ENCODE results near the gene CFB. TPM values are rescaled to one million over a fixed set of nuclear protein-coding genes. Genes with fewer than 3 reads are reported as not detected.
"Not testable (repeated sequence)": the region's sequence is repeated elsewhere in the genome, so short reads cannot be mapped to it uniquely, and the experiment has no call there.

The CFB gene
- total and polyA plus RNA-seq, 4 experiments from 2014 or later: 0.64 TPM; not detected in 3

DNA sequence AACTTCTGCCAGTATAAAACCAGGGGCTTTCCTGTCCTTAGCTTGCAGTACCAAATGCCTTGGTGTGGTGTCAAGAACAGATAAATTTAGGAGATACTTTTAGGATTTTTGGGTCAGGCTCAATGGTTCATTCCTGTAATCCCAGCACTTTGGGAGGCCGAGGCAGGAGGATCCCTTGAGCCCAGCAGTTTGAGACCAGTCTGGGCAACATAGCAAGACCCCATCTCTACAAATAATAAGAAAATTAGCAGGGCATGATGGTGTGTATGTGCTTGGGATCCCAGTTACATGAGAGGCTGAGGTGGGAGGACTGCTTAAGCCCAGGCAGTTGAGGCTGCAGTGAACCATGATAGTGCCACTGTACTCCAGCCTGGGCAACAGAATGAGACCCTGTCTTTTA lies 40.9 kb upstream of the CFB start:
- H3K4me3 Mint-ChIP-seq: no peak overlapping the region
- Histone ChIP-seq H3K36me3 (ENCODE audit: insufficient read depth, low read length) (no peaks in the 10 kb centered on the region), H3K27me3 (ENCODE audit: insufficient read depth, low read length) (no peaks in the 10 kb centered on the region), H3K4me1 (ENCODE audit: insufficient read depth, low read length) (peaks cover 14% of the 10 kb centered on the region), H3K4me3 (ENCODE audit: low read length in 2 of 2) (no peak overlapping the region), H3K9me3 (ENCODE audit: control insufficient read depth in 1 of 2, low read length in 2 of 2) (no peaks in the 10 kb centered on the region), H3K27ac (ENCODE audit: low read depth, low read length) (no peak overlapping the region)
- ChIA-PET CTCF (ENCODE audit: partially characterized antibody) (interaction anchor here (0.5 kb wide), 1 partner anchor 36 kb away, joined by 4 read pairs; no protein-coding TSS in a partner anchor), POLR2A (ENCODE audit: partially characterized antibody) (no interaction called here)
- peaks cover 7 to 13% (median 9%) of the 10 kb centered on the region in 4 donors for H3K4me1 Mint-ChIP-seq
- peaks cover 0 to 6% of the 10 kb centered on the region in 2 donors for H3K27me3 Mint-ChIP-seq
- H3K36me3 Mint-ChIP-seq: peaks cover 0 to 1% of the 10 kb centered on the region in 2 donors
- H3K27ac Mint-ChIP-seq: no peak overlapping the region
- DNase-seq: no peak
- intact Hi-C loops (cut with micrococcal nuclease): no loop called here
- H3K9me3 Mint-ChIP-seq: no peaks in the 10 kb centered on the region

DNA sequence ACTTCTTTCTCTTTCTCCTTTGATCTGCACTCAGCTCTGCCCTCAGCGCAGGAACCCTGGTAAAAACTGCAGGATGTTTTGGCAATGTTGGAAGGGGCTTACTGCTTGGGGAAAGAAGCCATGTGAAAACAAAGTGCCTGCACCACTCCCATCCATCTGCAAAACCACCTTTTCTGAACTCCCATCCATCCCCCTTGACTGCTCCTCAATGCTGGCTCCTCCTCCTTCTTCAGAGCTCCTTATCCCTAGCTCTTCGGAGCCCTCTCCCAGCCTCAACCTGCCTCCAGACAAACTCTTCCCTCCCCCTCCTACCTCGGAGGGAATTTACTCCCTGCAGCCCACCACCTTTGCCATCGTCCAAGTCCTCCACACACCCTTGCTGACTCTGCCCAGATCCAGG lies 39.8 kb upstream of the CFB start:
- POLR2A ChIA-PET (ENCODE audit: partially characterized antibody): no interaction called here
- H3K4me3 ChIP-seq (ENCODE audit: low read length in 2 of 2): no peak overlapping the region

DNA sequence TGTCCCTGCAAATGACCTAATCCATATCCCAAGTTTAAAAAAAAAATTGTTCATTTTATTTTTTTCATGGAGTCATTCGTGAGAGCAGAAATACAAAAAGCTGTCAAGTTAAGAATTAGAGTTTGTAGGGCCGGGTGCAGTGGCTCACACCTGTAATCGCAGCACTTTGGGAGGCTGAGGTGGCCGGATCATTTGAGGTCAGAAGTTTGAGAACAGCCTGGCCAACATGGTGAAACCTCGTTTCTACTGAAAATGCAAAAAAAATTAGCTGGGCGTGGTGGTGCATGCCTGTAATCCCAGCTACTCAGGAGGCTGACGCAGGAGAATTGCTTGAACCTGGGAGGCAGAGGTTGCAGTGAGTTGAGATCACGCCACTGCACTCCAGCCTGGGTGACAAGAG lies 39.2 kb upstream of the CFB start:
- intact Hi-C loops (cut with micrococcal nuclease); H3K27ac ChIP-seq (ENCODE audit: low read depth, low read length); DNase-seq; H3K9me3 Mint-ChIP-seq; H3K36me3 ChIP-seq (ENCODE audit: insufficient read depth, low read length); H3K27me3 ChIP-seq (ENCODE audit: insufficient read depth, low read length); H3K27ac Mint-ChIP-seq; H3K4me1 ChIP-seq (ENCODE audit: insufficient read depth, low read length); H3K4me3 ChIP-seq (ENCODE audit: low read length in 2 of 2); H3K36me3 Mint-ChIP-seq; H3K27me3 Mint-ChIP-seq; H3K9me3 ChIP-seq (ENCODE audit: control insufficient read depth in 1 of 2, low read length in 2 of 2); H3K4me3 Mint-ChIP-seq: not testable (repeated sequence)
- ChIA-PET CTCF (ENCODE audit: partially characterized antibody) (interaction anchor here (0.7 kb wide), 1 partner anchor 1444 kb away, joined by 4 read pairs; no protein-coding TSS in a partner anchor), POLR2A (ENCODE audit: partially characterized antibody) (interaction anchor here (0.7 kb wide), 1 partner anchor 13 kb away, joined by 3 read pairs; no protein-coding TSS in a partner anchor)
- peaks cover 7 to 11% (median 8%) of the 10 kb centered on the region in 4 donors for H3K4me1 Mint-ChIP-seq

More for the DNA sequence above, 39.8 kb upstream of the CFB start:
- Histone ChIP-seq H3K36me3 (ENCODE audit: insufficient read depth, low read length) (no peaks in the 10 kb centered on the region), H3K9me3 (ENCODE audit: control insufficient read depth in 1 of 2, low read length in 2 of 2) (no peaks in the 10 kb centered on the region), H3K27ac (ENCODE audit: low read depth, low read length) (no peak overlapping the region), H3K27me3 (ENCODE audit: insufficient read depth, low read length) (no peaks in the 10 kb centered on the region), H3K4me1 (ENCODE audit: insufficient read depth, low read length) (peaks cover 10% of the 10 kb centered on the region)
- Mint-ChIP-seq H3K4me1 (peaks cover 7 to 12% (median 9%) of the 10 kb centered on the region in 4 donors), H3K9me3 (no peaks in the 10 kb centered on the region), H3K27me3 (peaks cover 0 to 6% of the 10 kb centered on the region in 2 donors), H3K27ac (peak overlapping the region in 1 of 7 donors; percentile 46), H3K36me3 (peaks cover 0 to 1% of the 10 kb centered on the region in 2 donors), H3K4me3 (no peak overlapping the region)
- no peak for DNase-seq
- CTCF ChIA-PET (ENCODE audit: partially characterized antibody): no interaction called here
- intact Hi-C loops (cut with micrococcal nuclease): no loop called here

DNA sequence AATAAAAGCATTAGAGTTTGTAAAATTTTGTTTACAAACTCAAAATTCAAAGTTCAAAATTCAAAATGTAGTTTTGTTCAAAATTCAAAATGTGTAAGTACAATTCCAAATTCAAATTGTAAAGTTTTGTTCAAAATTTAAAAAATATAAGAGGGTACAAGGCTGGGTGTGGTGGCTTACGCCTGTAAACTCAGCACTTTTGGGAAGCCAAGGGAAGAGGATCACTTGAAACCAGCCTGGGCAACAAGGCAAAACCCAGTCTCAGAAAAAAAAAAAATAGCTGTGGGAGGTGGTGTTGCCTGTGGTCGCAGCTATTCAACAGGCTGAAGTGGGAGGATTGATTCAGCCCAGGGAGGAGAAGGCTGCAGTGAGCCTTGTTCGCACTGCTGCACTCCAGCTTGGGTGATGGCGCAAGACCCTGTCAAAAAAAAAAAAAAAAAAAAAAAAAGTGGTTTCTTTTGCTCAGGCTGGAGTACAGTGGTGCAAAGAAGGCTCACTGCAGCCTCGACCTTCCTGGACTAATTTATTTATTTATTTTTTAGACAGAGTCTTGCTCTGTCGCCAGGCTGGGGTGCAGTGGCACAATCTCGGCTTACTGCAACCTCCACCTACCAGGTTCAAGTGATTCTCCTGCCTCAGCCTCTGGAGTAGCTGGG lies 38.6 kb upstream of the CFB start:
- CTCF ChIA-PET (ENCODE audit: partially characterized antibody): interaction anchor here (0.7 kb wide), 1 partner anchor 1444 kb away, joined by 4 read pairs; no protein-coding TSS in a partner anchor
- H3K27me3 ChIP-seq (ENCODE audit: insufficient read depth, low read length): no peaks in the 10 kb centered on the region
- Mint-ChIP-seq H3K27ac (no peak overlapping the region), H3K9me3 (peaks cover 0 to under 1% (median 0%) of the 10 kb centered on the region in 8 donors), H3K36me3 (no peaks in the 10 kb centered on the region), H3K4me1 (peaks cover 7 to 10% (median 8%) of the 10 kb centered on the region in 4 donors), H3K27me3 (peaks cover 0 to 10% of the 10 kb centered on the region in 2 donors), H3K4me3 (no peak overlapping the region)
- no peak overlapping the region for H3K4me3 ChIP-seq (ENCODE audit: low read length in 2 of 2)
- POLR2A ChIA-PET (ENCODE audit: partially characterized antibody): interaction anchor here (0.7 kb wide), 1 partner anchor 12 kb away, joined by 3 read pairs; no protein-coding TSS in a partner anchor
- peaks cover 7% of the 10 kb centered on the region for H3K4me1 ChIP-seq (ENCODE audit: insufficient read depth, low read length)
- H3K36me3 ChIP-seq (ENCODE audit: insufficient read depth, low read length): no peaks in the 10 kb centered on the region
- H3K9me3 ChIP-seq (ENCODE audit: control insufficient read depth in 1 of 2, low read length in 2 of 2): no peaks in the 10 kb centered on the region
- no peak for DNase-seq
- H3K27ac ChIP-seq (ENCODE audit: low read depth, low read length): no peak overlapping the region
- intact Hi-C loops (cut with micrococcal nuclease): no loop called here

DNA sequence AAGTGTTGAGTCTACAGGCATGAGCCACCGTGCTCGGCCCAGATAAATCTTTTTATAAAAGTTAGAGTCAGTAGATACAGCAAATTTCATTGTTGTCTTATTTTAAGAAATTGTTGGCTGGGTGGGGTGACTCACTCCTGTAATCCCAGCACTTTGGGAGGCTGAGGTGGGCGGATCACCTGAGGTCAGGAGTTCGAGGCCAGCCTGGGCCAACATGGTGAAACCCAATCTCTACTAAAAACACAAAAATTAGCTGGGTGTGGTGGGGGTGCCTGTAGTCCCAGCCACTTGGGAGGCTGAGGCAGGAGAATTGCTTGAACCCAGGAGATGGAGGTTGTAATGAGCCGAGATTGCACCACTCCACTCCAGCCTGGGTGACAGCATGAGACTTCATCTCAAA lies 37.6 kb upstream of the CFB start:
- H3K27me3 ChIP-seq (ENCODE audit: insufficient read depth, low read length); CTCF ChIA-PET (ENCODE audit: partially characterized antibody): not testable (repeated sequence)
- POLR2A ChIA-PET (ENCODE audit: partially characterized antibody): interaction anchor here (1.0 kb wide), 1 partner anchor 10 kb away, joined by 3 read pairs; no protein-coding TSS in a partner anchor

DNA sequence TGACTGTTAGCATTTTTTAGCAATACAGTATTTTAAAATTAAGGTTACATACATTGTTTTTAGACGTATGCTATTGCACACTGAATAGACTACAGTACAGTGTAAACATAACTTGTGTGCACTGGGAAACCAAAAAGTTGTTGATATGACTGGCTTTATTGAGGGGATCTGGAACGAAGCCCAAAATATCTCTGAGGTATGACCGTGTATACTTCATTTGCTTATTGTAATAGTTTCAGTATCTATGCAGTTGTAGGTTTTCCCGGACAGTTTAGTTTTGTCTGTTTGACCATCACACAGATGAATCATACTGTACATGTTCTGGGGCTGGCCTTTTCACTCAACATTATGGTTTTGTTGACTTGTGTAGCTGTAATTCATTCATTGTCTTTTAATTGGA lies 37.1 kb upstream of the CFB start:
- Histone ChIP-seq H3K27ac (ENCODE audit: low read depth, low read length) (no peak overlapping the region), H3K4me3 (ENCODE audit: low read length in 2 of 2) (no peak overlapping the region), H3K27me3 (ENCODE audit: insufficient read depth, low read length) (no peaks in the 10 kb centered on the region), H3K36me3 (ENCODE audit: insufficient read depth, low read length) (no peaks in the 10 kb centered on the region), H3K9me3 (ENCODE audit: control insufficient read depth in 1 of 2, low read length in 2 of 2) (no peaks in the 10 kb centered on the region), H3K4me1 (ENCODE audit: insufficient read depth, low read length) (no peaks in the 10 kb centered on the region)
- H3K9me3 Mint-ChIP-seq: peaks cover 0 to 2% (median 0%) of the 10 kb centered on the region in 8 donors
- CTCF ChIA-PET (ENCODE audit: partially characterized antibody): no interaction called here
- no peaks in the 10 kb centered on the region for H3K36me3 Mint-ChIP-seq
- no peak overlapping the region for H3K27ac Mint-ChIP-seq
- H3K27me3 Mint-ChIP-seq: peaks cover 0 to 11% of the 10 kb centered on the region in 2 donors
- POLR2A ChIA-PET (ENCODE audit: partially characterized antibody): interaction anchor here (1.0 kb wide), 1 partner anchor 10 kb away, joined by 3 read pairs; no protein-coding TSS in a partner anchor
- H3K4me3 Mint-ChIP-seq: no peak overlapping the region
- no peak for DNase-seq
- intact Hi-C loops (cut with micrococcal nuclease): no loop called here
- no peaks in the 10 kb centered on the region for H3K4me1 Mint-ChIP-seq

More for the DNA sequence above, 37.6 kb upstream of the CFB start:
- H3K4me3 Mint-ChIP-seq; H3K36me3 Mint-ChIP-seq; H3K9me3 ChIP-seq (ENCODE audit: control insufficient read depth in 1 of 2, low read length in 2 of 2); intact Hi-C loops (cut with micrococcal nuclease); H3K27ac Mint-ChIP-seq; H3K36me3 ChIP-seq (ENCODE audit: insufficient read depth, low read length); H3K9me3 Mint-ChIP-seq; H3K27ac ChIP-seq (ENCODE audit: low read depth, low read length); H3K4me1 Mint-ChIP-seq; H3K4me3 ChIP-seq (ENCODE audit: low read length in 2 of 2); H3K4me1 ChIP-seq (ENCODE audit: insufficient read depth, low read length); DNase-seq: not testable (repeated sequence)
- peaks cover 0 to 11% of the 10 kb centered on the region in 2 donors for H3K27me3 Mint-ChIP-seq

DNA sequence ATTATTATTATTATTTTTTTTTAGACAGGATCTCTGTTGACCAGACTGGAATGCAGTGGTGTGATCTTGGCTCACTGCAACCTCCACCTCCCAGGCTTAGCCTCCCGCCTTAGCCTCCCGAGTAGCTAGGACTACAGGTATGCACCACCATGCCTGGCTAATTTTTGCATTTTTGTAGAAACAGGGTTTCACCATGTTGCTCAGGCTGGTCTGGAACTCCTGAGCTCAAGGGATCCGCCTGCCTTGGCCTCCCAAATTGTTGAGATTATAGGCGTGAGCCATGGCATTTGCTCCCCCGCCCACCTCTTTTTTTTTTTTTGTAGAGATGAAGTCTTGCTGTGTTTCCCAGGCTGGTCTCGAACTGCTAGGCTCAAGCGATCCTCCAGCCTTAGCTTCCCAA lies 36.6 kb upstream of the CFB start:
- H3K27me3 ChIP-seq (ENCODE audit: insufficient read depth, low read length); CTCF ChIA-PET (ENCODE audit: partially characterized antibody); H3K4me1 Mint-ChIP-seq: not testable (repeated sequence)

More for the DNA sequence above, 36.6 kb upstream of the CFB start:
- H3K36me3 Mint-ChIP-seq; POLR2A ChIA-PET (ENCODE audit: partially characterized antibody); H3K36me3 ChIP-seq (ENCODE audit: insufficient read depth, low read length); DNase-seq; intact Hi-C loops (cut with micrococcal nuclease); H3K9me3 Mint-ChIP-seq; H3K27ac Mint-ChIP-seq; H3K27ac ChIP-seq (ENCODE audit: low read depth, low read length); H3K4me3 ChIP-seq (ENCODE audit: low read length in 2 of 2); H3K4me3 Mint-ChIP-seq; H3K4me1 ChIP-seq (ENCODE audit: insufficient read depth, low read length); H3K9me3 ChIP-seq (ENCODE audit: control insufficient read depth in 1 of 2, low read length in 2 of 2): not testable (repeated sequence)
- peaks cover 0 to 11% of the 10 kb centered on the region in 2 donors for H3K27me3 Mint-ChIP-seq
